Stimulated activated CD8-positive, alpha-beta memory T cell treated with anti-CD3 and anti-CD28 coated beads, Interleukin-15, amount 100 ng/mL, for 4 hours (primary cell): ENCODE measurements around the gene NLN.
"Not testable (repeated sequence)": the region's sequence is repeated elsewhere in the genome, so short reads cannot be mapped to it uniquely, and the experiment has no call there.

Source experiments
- DNase-seq, 2 donors: peaks; one replicate each; pipeline ENCODE4 v3.0.0-alpha.2; 2020; ENCODE audit warnings: low read depth in 2 of 2

NLN gene

GRCh38 chr5:65732046-65732445, 10.0 kb downstream of the NLN start:
- DNase-seq, result not testable (repeated sequence)

GRCh38 chr5:65734196-65734775, 12.3 kb downstream of the NLN start:
- DNase-seq, result not testable (repeated sequence)

- no peak for DNase-seq
These were observed 12.9 kb downstream of the NLN start for GRCh38 chr5:65734921-65735320.

GRCh38 chr5:65736011-65736410, 14.0 kb downstream of the NLN start:
- DNase-seq, result no peak

GRCh38 chr5:65737842-65738241, 15.8 kb downstream of the NLN start:
- DNase-seq, result no peak

GRCh38 chr5:65738305-65738704, 16.3 kb downstream of the NLN start:
- no peak for DNase-seq

GRCh38 chr5:65739162-65739561, 17.2 kb downstream of the NLN start:
- DNase-seq, result no peak

- DNase-seq, result no peak
These were observed 20.7 kb downstream of the NLN start for GRCh38 chr5:65742565-65743231.

- no peak for DNase-seq
These were observed 27.3 kb downstream of the NLN start for GRCh38 chr5:65749221-65749844.

- no peak for DNase-seq
These were observed 28.0 kb downstream of the NLN start for GRCh38 chr5:65749956-65750355.

GRCh38 chr5:65750938-65751337, 28.9 kb downstream of the NLN start:
- no peak for DNase-seq

GRCh38 chr5:65753189-65753588, 31.2 kb downstream of the NLN start:
- DNase-seq, result no peak

- no peak for DNase-seq
These were observed 36.6 kb downstream of the NLN start for GRCh38 chr5:65758546-65759144.

- peak in 1 of 2 donors; percentile 24 for DNase-seq
These were observed 38.7 kb downstream of the NLN start for GRCh38 chr5:65760504-65761275.

- no peak for DNase-seq
These were observed 40.2 kb downstream of the NLN start for GRCh38 chr5:65762234-65762633.

- no peak for DNase-seq
These were observed 43.6 kb downstream of the NLN start for GRCh38 chr5:65765582-65765981.

GRCh38 chr5:65766175-65766574, 44.2 kb downstream of the NLN start:
- no peak for DNase-seq

GRCh38 chr5:65766781-65767180, 44.8 kb downstream of the NLN start:
- no peak for DNase-seq

- DNase-seq, result no peak
These were observed 45.6 kb downstream of the NLN start for GRCh38 chr5:65767565-65767964.

- no peak for DNase-seq
These were observed 46.8 kb downstream of the NLN start for GRCh38 chr5:65768723-65769346.

- DNase-seq, result no peak
These were observed 47.5 kb downstream of the NLN start for GRCh38 chr5:65769539-65769938.

- DNase-seq, result no peak
These were observed 49.3 kb downstream of the NLN start for GRCh38 chr5:65771266-65771665.
